CD4-positive, alpha-beta T cell treated with Interleukin-17A for 4 hours (primary cell): Measurements from ENCODE around the gene GPR37.

ENCODE experiments used
- DNase-seq: peaks from one replicate; pipeline ENCODE4 v3.0.0-alpha.2; 2020; ENCODE audit warnings: mixed read lengths

GPR37 gene

GRCh38 chr7:124765401-124766352 lies at the start of gene GPR37:
GPR37 (minus strand) TSS chr7:124765792; CDS start chr7:124764976, 816 bp downstream.
- DNase-seq: no peak

GRCh38 chr7:124813994-124814798 lies 48.6 kb upstream of the GPR37 start:
- no peak for DNase-seq

- no peak for DNase-seq
Observed at GRCh38 chr7:124812764-124813163, 47.2 kb upstream of the GPR37 start.

- no peak for DNase-seq
Observed at GRCh38 chr7:124811341-124811740, 45.7 kb upstream of the GPR37 start.

GRCh38 chr7:124810605-124811004 lies 45.0 kb upstream of the GPR37 start:
- DNase-seq: no peak

- DNase-seq: no peak
Observed at GRCh38 chr7:124808206-124808605, 42.6 kb upstream of the GPR37 start.

GRCh38 chr7:124801330-124801895 lies 35.8 kb upstream of the GPR37 start:
- no peak for DNase-seq

- DNase-seq: no peak
Observed at GRCh38 chr7:124800386-124800785, 34.8 kb upstream of the GPR37 start.

- DNase-seq: no peak
Observed at GRCh38 chr7:124799448-124799847, 33.9 kb upstream of the GPR37 start.

- no peak for DNase-seq
Observed at GRCh38 chr7:124796771-124797170, 31.2 kb upstream of the GPR37 start.

GRCh38 chr7:124792696-124793095 lies 27.1 kb upstream of the GPR37 start:
- DNase-seq: no peak

GRCh38 chr7:124792002-124792401 lies 26.4 kb upstream of the GPR37 start:
- no peak for DNase-seq

GRCh38 chr7:124791426-124791825 lies 25.8 kb upstream of the GPR37 start:
- DNase-seq: no peak

GRCh38 chr7:124790645-124791044 lies 25.1 kb upstream of the GPR37 start:
- DNase-seq: no peak

- no peak for DNase-seq
Observed at GRCh38 chr7:124785994-124786393, 20.4 kb upstream of the GPR37 start.

GRCh38 chr7:124784879-124785818 lies 19.6 kb upstream of the GPR37 start:
- no peak for DNase-seq

GRCh38 chr7:124783271-124783670 lies 17.7 kb upstream of the GPR37 start:
- no peak for DNase-seq

- no peak for DNase-seq
Observed at GRCh38 chr7:124781907-124782734, 16.5 kb upstream of the GPR37 start.

GRCh38 chr7:124781418-124781817 lies 15.8 kb upstream of the GPR37 start:
- no peak for DNase-seq

GRCh38 chr7:124780608-124781007 lies 15.0 kb upstream of the GPR37 start:
- no peak for DNase-seq

- DNase-seq: no peak
Observed at GRCh38 chr7:124780056-124780455, 14.5 kb upstream of the GPR37 start.
